GM18861 (cell line): Measurements from ENCODE around the gene SEPTIN11.
"Not testable (repeated sequence)": the region's sequence is repeated elsewhere in the genome, so short reads cannot be mapped to it uniquely, and the experiment has no call there.

Experiments used
- ATAC-seq: cut with Tn5 transposase; IDR thresholded peaks from one replicate; pipeline ENCODE4 v1.9.1; 2021; ENCODE audit not compliant: unreplicated experiment

The SEPTIN11 gene

GRCh38 chr4:76951672-76952010 is 2.1 kb downstream of the SEPTIN11 start:
- no peak for ATAC-seq

GRCh38 chr4:76952071-76952470 is 2.5 kb downstream of the SEPTIN11 start:
- ATAC-seq, result no peak

GRCh38 chr4:76952656-76953582 is 3.4 kb downstream of the SEPTIN11 start:
- no peak for ATAC-seq

DNA sequence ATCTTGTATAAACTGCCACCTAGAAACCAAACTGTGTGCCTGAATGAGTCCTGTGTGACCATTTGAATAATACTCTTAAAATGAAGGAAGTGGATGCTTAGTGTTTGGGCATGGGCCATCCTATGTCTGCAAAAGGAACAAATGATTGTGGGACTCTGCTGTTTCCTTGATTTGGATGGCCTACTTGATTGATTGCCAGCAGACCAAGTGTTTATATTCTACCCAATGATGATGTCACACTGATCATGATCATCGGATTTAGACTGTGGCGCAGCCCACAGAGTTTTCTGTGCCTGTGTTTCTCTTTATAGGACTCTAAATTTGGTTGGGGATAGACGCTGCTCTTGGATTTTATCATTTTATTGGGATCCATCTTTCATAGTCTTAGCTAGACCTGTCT is 4.4 kb downstream of the SEPTIN11 start:
- ATAC-seq, result no peak

DNA sequence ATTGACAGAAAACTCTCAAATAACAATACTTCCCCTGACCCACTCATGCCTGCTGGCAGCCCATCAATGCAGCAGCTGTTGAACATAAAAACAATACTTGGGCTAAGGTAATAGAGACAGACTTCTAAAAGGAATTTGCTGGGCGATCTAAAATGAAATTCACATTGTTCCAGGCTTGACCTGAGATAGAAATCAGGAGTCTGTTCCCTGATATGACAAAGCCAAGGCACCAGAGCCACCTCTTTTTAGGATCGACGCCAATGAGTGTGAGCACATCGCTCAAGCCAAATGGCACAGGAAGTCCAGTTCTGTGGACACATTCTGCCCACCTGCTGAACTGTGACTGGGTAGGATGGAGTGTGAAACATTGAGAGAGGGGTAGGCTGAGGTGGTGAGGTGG is 4.9 kb downstream of the SEPTIN11 start:
- no peak for ATAC-seq

DNA sequence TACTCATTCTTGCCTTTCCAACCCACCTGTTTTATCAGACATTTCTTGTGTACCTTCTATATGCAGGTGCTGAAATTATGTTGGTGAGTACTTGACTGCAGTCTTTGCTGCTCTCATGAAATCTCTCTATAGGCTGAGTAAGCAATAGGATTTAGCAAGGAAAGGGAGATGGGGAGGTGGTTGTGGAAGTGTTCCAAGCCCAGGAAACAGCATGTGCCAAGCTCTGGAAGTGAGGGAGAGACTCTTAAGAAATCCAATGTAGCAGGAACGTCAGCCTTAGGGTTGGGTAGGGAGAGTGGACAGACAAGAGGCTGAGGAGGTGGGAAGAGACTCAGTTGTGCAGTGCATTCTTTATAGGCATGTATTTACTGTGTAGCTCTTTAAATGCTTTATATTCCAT is 5.6 kb downstream of the SEPTIN11 start:
- ATAC-seq, result no peak

GRCh38 chr4:76957004-76957738 is 7.6 kb downstream of the SEPTIN11 start:
- no peak for ATAC-seq

- no peak for ATAC-seq
Observed at GRCh38 chr4:76958891-76959290, 9.3 kb downstream of the SEPTIN11 start.

DNA sequence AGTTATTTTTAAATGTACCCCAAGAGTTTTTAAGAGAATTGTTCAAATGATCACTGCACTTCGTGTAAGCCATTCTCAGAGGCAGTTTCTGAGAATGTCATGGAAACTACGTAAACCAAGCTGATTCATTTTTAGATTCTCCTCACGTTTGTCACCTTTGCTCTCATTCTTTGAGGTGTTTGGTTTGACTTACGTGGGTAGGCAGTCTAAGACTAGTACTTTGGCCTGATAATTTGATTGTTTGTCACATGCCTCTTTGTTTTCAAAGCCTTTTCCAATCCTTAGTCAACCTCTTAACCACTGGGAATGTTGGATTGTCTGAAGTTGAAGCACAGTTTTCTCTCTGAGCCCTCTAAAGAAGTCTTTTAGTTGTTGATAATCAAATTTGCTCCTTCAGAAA is 10.5 kb downstream of the SEPTIN11 start:
- peak; percentile 88 for ATAC-seq

GRCh38 chr4:76962406-76963130 is 13.0 kb downstream of the SEPTIN11 start:
- no peak for ATAC-seq

GRCh38 chr4:76963131-76963750 is 13.7 kb downstream of the SEPTIN11 start:
- ATAC-seq, result no peak

GRCh38 chr4:76963927-76964326 is 14.4 kb downstream of the SEPTIN11 start:
- not testable (repeated sequence) for ATAC-seq

DNA sequence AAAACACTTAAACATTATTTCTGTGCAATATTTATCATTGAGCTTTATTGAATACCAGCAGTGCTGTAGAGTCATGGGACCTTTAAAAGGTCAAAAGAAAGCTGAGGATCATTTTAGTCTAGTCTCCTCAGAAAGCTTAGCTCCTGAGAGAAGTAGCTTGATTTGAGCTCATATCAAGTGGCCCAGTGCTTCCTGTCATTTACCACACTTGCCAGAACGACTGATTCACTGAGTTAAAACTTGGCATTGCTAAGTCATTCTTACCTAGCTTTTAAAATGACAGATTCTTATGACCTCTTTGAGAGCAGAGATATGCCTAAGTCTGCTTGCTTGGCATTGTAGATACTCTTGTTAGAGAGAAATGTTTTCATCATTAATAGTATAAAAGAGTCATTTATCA is 15.2 kb downstream of the SEPTIN11 start:
- no peak for ATAC-seq

DNA sequence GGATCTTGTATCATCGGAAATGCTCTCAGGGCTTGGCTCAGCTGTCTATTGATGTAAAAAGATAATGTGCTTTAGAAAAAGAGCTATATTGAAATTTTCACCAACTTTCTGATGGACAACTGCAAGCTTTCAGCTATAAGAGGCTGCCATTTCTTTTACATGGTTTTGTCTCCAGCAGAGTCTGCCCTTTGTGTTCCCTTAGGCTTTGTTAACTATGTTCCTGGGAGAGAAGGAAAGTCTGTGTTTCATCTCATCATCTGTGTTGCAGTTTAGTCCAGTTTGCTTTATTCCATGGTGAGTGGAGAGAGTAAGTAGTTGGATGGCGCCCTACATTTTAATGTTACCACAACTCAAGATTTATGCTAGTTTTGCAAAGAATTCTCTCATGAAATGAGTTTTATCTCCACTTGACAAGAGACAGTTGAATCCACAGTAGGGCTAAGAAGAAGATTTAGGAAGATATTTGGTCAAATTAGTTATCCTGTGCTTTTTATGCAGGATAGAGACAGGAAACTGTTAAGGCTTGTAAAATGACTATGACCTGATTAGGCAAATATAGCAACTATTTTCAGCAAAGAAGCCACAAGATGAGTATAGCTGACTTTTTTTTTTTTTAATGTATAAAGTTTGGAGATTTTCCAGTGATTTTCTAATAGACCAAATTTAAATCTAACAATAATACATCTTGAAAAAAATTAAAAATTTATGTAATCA is 16.5 kb downstream of the SEPTIN11 start:
- ATAC-seq, result no peak

DNA sequence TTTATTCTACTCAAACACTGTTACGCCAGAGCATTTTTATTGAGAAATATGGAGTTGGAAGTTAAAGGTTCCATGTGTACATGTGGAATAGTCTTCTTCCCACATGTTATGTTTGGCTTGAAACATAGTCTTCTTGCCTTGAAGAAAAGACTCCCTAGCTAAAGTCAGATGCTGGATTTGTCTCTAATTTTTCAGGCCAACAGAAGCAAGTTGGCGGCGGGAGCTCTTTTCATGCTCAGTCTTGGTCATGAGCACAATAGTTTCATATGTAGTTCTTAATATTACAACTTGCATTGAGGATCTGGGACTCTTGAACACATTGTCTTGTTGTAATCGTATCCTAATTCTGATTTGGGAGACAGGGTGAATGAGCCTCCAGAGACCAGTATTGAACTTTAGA is 19.4 kb downstream of the SEPTIN11 start:
- no peak for ATAC-seq

- no peak for ATAC-seq
Observed at GRCh38 chr4:76969495-76969894, 19.9 kb downstream of the SEPTIN11 start.

- no peak for ATAC-seq
Observed at GRCh38 chr4:76969941-76970529, 20.5 kb downstream of the SEPTIN11 start.

GRCh38 chr4:76972306-76972705 is 22.8 kb downstream of the SEPTIN11 start:
- no peak for ATAC-seq

GRCh38 chr4:76974150-76974549 is 24.6 kb downstream of the SEPTIN11 start:
- no peak for ATAC-seq

DNA sequence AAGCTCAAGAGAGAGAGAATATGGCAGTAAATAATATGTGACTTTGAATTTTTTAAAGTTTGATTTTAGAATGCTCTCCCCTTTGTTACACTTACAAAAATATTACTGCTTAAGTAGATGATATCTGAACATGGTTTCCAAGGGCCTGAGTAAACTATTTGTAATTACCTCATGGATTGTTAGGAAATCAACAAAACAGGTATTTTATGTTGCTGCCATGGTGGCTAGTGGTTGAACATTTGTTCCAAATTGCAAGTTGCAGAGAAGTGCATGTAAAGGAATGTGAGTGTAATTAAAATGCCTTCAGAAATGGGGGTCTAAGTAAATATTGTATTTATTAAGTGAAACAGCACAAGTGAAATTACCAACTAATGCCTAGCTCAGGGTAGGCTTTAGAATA is 27.6 kb downstream of the SEPTIN11 start:
- no peak for ATAC-seq
